DOHH2 (cell line): ENCODE results near the gene USP31.

Experiments
- H3F3A ChIP-seq: fragments of 200-600 bp; sonication (generic), shearing (Covaris generic); 2 replicates; pipeline ENCODE4 v1.6.0; 2016; ENCODE audit warnings: antibody characterized with exemption, mild to moderate bottlenecking; ENCODE audit not compliant: control insufficient read depth, insufficient read depth
- H3K27ac ChIP-seq: fragments of 200-600 bp; sonication (generic); 2 replicates; pipeline ENCODE4 v1.5.1; 2014; ENCODE audit warnings: low read depth, mild to moderate bottlenecking, low read length, moderate library complexity
- H3K27me3 ChIP-seq: fragments of 200-600 bp; sonication (generic); 2 replicates; pipeline ENCODE4 v1.6.1; 2014; ENCODE audit warnings: mild to moderate bottlenecking, low read length, mixed read lengths; ENCODE audit not compliant: control insufficient read depth
- H3K36me3 ChIP-seq: fragments of 200-600 bp; sonication (generic); 2 replicates; pipeline ENCODE4 v1.6.1; 2014; ENCODE audit warnings: mild to moderate bottlenecking, low read length, moderate library complexity, mixed read lengths; ENCODE audit not compliant: control insufficient read depth
- H3K4me1 ChIP-seq: fragments of 200-600 bp; sonication (generic); 2 replicates; pipeline ENCODE4 v1.6.1; 2014; ENCODE audit warnings: mild to moderate bottlenecking, low read length, mixed read lengths; ENCODE audit not compliant: control insufficient read depth
- H3K4me2 ChIP-seq: fragments of 200-600 bp; sonication (generic); 2 replicates; pipeline ENCODE4 v1.6.0; 2014; ENCODE audit warnings: mild to moderate bottlenecking, low read length, moderate library complexity
- H3K4me3 ChIP-seq: fragments of 200-600 bp; sonication (generic); 2 replicates; pipeline ENCODE4 v1.5.1; 2014; ENCODE audit warnings: mild to moderate bottlenecking, low read length, mixed read lengths
- H3K79me2 ChIP-seq: fragments of 200-600 bp; sonication (generic); 2 replicates; pipeline ENCODE4 v1.6.1; 2014; ENCODE audit warnings: mild to moderate bottlenecking, low read length, mixed read lengths; ENCODE audit not compliant: control insufficient read depth
- H3K9me2 ChIP-seq: fragments of 200-600 bp; sonication (generic); replicated peaks from 2 replicates; pipeline ENCODE4 v1.6.1; 2014; ENCODE audit warnings: mild to moderate bottlenecking, low read length, mixed read lengths; ENCODE audit not compliant: control insufficient read depth
- H3K9me3 ChIP-seq: fragments of 200-600 bp; sonication (generic); 2 replicates; pipeline ENCODE4 v1.6.1; 2014; ENCODE audit warnings: antibody characterized with exemption, low read length, mixed read lengths; ENCODE audit not compliant: control insufficient read depth, insufficient read depth
- H4K20me1 ChIP-seq: fragments of 200-600 bp; sonication (generic); 2 replicates; pipeline ENCODE4 v1.6.0; 2014; ENCODE audit warnings: low read depth, mild to moderate bottlenecking, antibody characterized with exemption, low read length, moderate library complexity; ENCODE audit not compliant: control insufficient read depth, insufficient read depth
- CTCF ChIP-seq: fragments of 200-600 bp; sonication (generic); IDR thresholded peaks from one replicate; pipeline ENCODE4 v1.5.1; 2014; ENCODE audit warnings: antibody characterized with exemption, mild to moderate bottlenecking, low read depth, low read length; ENCODE audit not compliant: poor library complexity, severe bottlenecking
- EZH2phosphoT487 ChIP-seq: fragments of 200-600 bp; sonication (generic); IDR thresholded peaks from 2 replicates; pipeline ENCODE4 v1.6.1; 2017; ENCODE audit warnings: borderline replicate concordance, mild to moderate bottlenecking, antibody characterized with exemption, low read length, moderate library complexity, mixed read lengths

The USP31 gene

GRCh38 chr16:23124315-23124714 is 24.9 kb downstream of the USP31 start:
- no peaks in the 10 kb centered on the region for H3K9me3 ChIP-seq
- peaks cover 80% of the 10 kb centered on the region for H3K79me2 ChIP-seq
- no peak overlapping the region for H3K27ac ChIP-seq
- H3F3A ChIP-seq = no peaks in the 10 kb centered on the region
- H3K27me3 ChIP-seq = no peaks in the 10 kb centered on the region
- H3K4me2 ChIP-seq = no peak overlapping the region
- H3K4me3 ChIP-seq = no peak overlapping the region
- TF ChIP-seq EZH2phosphoT487 (no peak), CTCF (no peak)
- no peaks in the 10 kb centered on the region for H3K4me1 ChIP-seq
- H3K9me2 ChIP-seq = no peaks in the 10 kb centered on the region
- H3K36me3 ChIP-seq = no peaks in the 10 kb centered on the region
- 0 out of 2 replicates have a peak, but pooled peaks cover 2% of the 10 kb centered on the region for H4K20me1 ChIP-seq

- Histone ChIP-seq H3K9me2 (no peaks in the 10 kb centered on the region), H3K4me3 (no peak overlapping the region), H3K79me2 (peaks cover 63% of the 10 kb centered on the region), H3K9me3 (no peaks in the 10 kb centered on the region), H3F3A (no peaks in the 10 kb centered on the region), H3K4me1 (no peaks in the 10 kb centered on the region), H3K27ac (no peak overlapping the region), H3K36me3 (no peaks in the 10 kb centered on the region), H3K4me2 (no peak overlapping the region), H3K27me3 (no peaks in the 10 kb centered on the region), H4K20me1 (no peaks in the 10 kb centered on the region)
- TF ChIP-seq EZH2phosphoT487 (no peak), CTCF (no peak)
Observed at GRCh38 chr16:23122144-23122543, 27.1 kb downstream of the USP31 start.

GRCh38 chr16:23121024-23121423 is 28.2 kb downstream of the USP31 start:
- H3K9me3 ChIP-seq = no peaks in the 10 kb centered on the region
- no peaks in the 10 kb centered on the region for H3K36me3 ChIP-seq
- no peaks in the 10 kb centered on the region for H3K27me3 ChIP-seq
- no peak overlapping the region for H3K27ac ChIP-seq
- no peak overlapping the region for H3K4me3 ChIP-seq
- H4K20me1 ChIP-seq = no peaks in the 10 kb centered on the region
- no peaks in the 10 kb centered on the region for H3K9me2 ChIP-seq
- H3K4me1 ChIP-seq = no peaks in the 10 kb centered on the region
- H3F3A ChIP-seq = no peaks in the 10 kb centered on the region
- TF ChIP-seq EZH2phosphoT487 (no peak), CTCF (no peak)
- no peak overlapping the region for H3K4me2 ChIP-seq
- H3K79me2 ChIP-seq = peaks cover 58% of the 10 kb centered on the region

- H3K27me3 ChIP-seq = no peaks in the 10 kb centered on the region
- no peaks in the 10 kb centered on the region for H3K9me3 ChIP-seq
- H3F3A ChIP-seq = no peaks in the 10 kb centered on the region
- TF ChIP-seq EZH2phosphoT487 (no peak), CTCF (no peak)
- peaks cover 54% of the 10 kb centered on the region for H3K79me2 ChIP-seq
- H3K4me2 ChIP-seq = no peak overlapping the region
- no peak overlapping the region for H3K27ac ChIP-seq
- H4K20me1 ChIP-seq = no peaks in the 10 kb centered on the region
- no peak overlapping the region for H3K4me3 ChIP-seq
- no peaks in the 10 kb centered on the region for H3K4me1 ChIP-seq
- H3K9me2 ChIP-seq = no peaks in the 10 kb centered on the region
- H3K36me3 ChIP-seq = no peaks in the 10 kb centered on the region
Observed at GRCh38 chr16:23120562-23120961, 28.7 kb downstream of the USP31 start.
